DMS53 treated with DMSO at 0.1 percent for 48 hours (cell line): ENCODE measurements around the gene MAN2B1.
"Not testable (repeated sequence)": the region's sequence is repeated elsewhere in the genome, so short reads cannot be mapped to it uniquely, and the experiment has no call there.

Experiments used
- DNase-seq: peaks from one replicate; lab custom pipeline; 2025; ENCODE audit not compliant: unreplicated experiment; lab: John Stamatoyannopoulos, UW

The MAN2B1 gene

DNA sequence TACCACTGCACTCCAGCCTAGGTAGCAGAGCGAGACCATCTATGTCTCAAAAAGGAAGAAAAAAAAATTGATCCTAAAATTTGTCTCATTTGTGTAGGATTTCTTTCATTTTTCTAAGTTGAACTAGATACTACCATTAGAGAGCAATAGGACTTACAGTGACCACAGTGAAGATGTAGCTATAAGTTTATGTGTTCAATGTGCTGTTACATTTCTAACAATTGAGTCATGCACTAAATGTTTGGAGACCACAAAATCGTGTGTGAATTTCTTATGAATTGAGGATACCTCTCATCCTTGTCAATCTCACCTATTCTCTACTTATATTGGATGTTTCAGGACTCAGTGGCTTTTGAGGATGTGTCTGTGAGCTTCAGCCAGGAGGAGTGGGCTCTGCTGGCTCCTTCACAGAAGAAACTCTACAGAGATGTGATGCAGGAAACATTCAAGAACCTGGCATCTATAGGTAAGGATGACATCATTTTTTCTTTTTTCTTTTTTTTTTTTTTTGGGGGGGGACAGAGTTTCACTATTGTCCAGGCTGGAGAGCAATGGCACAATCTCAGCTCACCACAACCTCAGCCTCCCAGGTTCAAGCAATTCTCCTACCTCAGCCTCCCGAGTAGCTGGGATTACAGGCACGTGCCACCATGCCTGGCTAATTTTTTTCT lies 43.0 kb downstream of the MAN2B1 start:
- no peak for DNase-seq

GRCh38 chr19:12621253-12622024 lies 45.1 kb downstream of the MAN2B1 start:
- not testable (repeated sequence) for DNase-seq

DNA sequence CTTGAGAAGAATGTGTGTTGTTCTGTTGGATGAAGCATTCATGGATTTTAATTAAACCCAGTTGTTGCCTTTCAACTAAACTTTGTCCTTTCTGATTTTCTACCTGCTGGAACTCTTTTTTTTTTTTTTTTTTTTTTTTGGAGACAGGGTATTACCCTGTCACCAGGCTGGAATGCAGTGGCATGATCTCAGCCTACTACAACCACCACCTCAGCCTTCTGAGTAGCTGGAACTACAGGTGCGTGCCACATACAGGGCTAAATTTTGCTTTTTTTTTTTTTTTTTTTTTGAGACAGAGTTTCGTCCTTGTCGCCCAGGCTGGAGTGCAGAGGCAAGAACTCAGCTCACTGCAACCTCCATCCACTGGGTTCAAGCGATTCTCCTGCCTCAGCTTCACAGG lies 48.9 kb downstream of the MAN2B1 start:
- DNase-seq: no peak

GRCh38 chr19:12611361-12611699 lies 55.2 kb downstream of the MAN2B1 start:
- DNase-seq: peak; percentile 18

DNA sequence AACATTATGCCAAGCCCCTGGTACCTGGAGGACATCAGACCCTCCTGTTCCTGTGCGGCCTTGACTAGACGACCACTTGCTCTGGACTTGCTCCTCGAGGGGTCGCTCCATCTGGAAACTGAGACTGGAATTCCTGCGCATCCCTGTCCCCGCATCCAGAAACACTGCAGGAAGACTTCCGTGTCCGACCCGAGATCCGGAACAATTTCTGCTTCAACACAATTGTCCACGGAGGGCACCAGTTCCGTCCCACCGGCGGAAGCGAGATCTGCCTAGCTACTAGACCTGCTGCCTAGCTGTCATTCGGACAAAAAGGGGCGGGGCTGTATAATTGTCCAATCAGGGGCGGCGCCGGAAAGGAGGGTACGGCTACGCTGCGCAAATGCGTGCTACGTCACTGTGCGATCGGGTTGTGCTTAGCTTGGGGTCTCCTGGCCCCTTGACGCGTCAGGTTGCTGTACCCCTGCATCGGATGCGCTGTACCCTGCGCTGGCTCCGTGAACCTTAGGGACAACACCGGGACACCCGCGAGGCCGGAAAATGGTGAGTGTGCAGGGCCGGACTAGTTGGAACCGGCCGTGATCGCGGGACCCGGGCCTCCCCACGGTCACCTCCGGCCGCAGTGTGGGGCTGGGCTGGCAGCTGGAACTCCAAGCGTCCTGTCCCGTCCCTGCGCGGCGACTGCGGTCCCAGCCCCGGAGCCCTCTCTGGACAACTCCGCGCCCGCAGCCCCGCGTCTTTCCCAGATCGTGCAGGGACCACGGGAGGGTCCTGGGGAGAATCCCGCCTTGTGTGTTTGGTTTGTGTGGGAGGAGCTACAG lies 55.8 kb downstream of the MAN2B1 start, which contains the start of the genes ZNF490 and ZNF791:
Gene ZNF490, minus strand, starts transcription at position 274 of the 821 bp plus-strand sequence. Its CDS starts 133 bp downstream, at position 141.
Gene ZNF791, plus strand, starts transcription at position 381 of the 821 bp plus-strand sequence. Its CDS starts 160 bp downstream, at position 541.
- peak; percentile 83 for DNase-seq

DNA sequence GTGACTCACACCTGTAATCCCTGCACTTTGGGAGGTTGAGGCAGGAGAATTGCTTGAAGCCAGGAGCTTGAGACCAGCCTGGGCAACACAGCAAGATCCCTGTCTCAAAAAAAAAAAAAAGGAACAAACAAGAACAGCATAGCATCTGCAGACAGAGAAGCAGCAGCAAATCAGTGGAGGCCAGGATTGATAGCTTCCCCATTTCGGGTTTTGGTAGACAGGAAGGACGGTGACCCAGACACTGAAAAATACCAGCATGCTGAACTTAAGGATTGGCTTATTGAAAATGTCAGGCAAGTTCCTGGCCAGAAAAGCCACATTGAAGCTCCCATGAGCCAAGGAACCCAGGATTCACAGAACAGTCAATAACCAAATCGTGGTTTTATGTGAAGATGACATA lies 58.9 kb downstream of the MAN2B1 start:
- no peak for DNase-seq

- no peak for DNase-seq
Observed at GRCh38 chr19:12606796-12607195, 59.7 kb downstream of the MAN2B1 start.

DNA sequence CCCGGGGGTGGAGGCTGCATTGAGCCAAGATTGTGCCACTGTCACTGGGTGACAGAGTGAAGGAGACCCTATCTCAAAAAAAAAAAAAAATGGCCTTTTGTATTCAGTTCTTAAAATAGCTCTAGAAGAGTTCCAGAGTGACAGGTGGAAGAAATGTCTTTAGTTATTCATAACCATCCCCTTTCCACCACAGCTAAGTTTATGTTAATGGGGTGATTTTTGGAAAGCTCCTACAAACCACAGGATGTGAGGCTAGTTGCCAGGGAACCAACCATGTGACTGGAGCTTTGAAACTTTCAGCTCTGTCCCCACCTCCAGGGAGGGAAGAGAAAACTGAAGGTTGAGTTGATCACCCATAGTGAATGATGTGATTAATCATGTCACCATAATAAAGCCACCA lies 62.8 kb downstream of the MAN2B1 start:
- no peak for DNase-seq

- DNase-seq: no peak
Observed at GRCh38 chr19:12597594-12597993, 68.9 kb downstream of the MAN2B1 start.

DNA sequence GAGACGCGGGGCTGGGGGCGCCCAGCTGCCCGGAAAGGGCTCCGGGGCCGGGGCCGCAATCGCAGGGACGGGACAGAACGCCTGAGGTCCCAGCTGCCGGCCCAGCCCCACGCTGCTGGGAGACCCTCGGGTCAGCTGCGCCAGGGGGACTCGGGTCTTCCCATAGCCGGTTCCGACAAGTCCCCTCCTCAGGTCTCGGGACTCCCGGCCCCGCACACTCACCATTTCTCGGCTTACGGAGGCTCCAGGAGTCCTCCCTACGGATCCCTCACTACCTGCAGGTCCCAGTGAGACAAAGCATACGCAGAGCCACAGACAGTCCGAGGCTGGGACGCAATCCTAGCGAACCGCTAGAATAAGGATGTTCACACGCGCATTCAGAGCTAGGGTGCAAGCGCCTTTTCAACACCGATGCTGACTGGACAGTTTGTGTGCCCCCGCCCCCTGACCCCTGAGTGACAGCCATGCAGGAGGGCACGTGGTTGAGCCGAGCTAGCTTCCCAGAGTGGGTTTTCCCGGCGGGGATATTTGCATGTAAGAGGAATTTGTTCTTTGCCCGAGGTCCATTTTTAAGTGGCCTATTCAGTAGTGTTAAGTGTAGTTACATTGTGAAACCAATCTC lies 69.5 kb downstream of the MAN2B1 start:
- no peak for DNase-seq
